Thyroid gland (tissue), 4 donors: ENCODE measurements around the gene TLR5. TPM values are rescaled to one million over a fixed set of nuclear protein-coding genes. Genes with fewer than 3 reads are reported as not detected.

Experiments used
- DNase-seq, 2 donors: peaks; one replicate each; pipeline ENCODE4 v3.0.0-alpha.2; 2019
- H3K27ac ChIP-seq, 3 donors: fragments of 200-600 bp; sonication (generic); 1 replicate in 2 of 3; 2 replicates in 1 of 3; pipeline ENCODE4 v1.5.1; 2016 to 2019; ENCODE audit warnings: mild to moderate bottlenecking in 1 of 3, moderate library complexity in 1 of 3
- H3K27me3 ChIP-seq: fragments of 200-600 bp; sonication (generic); one replicate; pipeline ENCODE4 v1.5.1; 2019
- H3K36me3 ChIP-seq, 2 donors: fragments of 200-600 bp; sonication (generic); one replicate each; pipeline ENCODE4 v1.5.1; 2016 to 2019
- H3K4me1 ChIP-seq, 2 donors: fragments of 200-600 bp; sonication (generic); one replicate each; pipeline ENCODE4 v1.5.1; 2017 to 2019
- H3K4me3 ChIP-seq, 3 donors: fragments of 200-600 bp; sonication (generic); replicated peaks in 1 of 3; 1 replicate in 2 of 3; 2 replicates in 1 of 3; pipeline ENCODE4 v1.5.1; 2016; ENCODE audit warnings: mild to moderate bottlenecking in 1 of 3
- H3K9me3 ChIP-seq: fragments of 200-600 bp; sonication (generic); one replicate; pipeline ENCODE4 v1.5.1; 2017
- CTCF ChIP-seq, 6 experiments: fragments of 200-600 bp in 3 of 6; fragments of 450-650 bp in 3 of 6; sonication (generic) in 3 of 6; IDR thresholded peaks; one replicate each; pipeline ENCODE4 v1.5.1; 2016 to 2019; ENCODE audit warnings: antibody characterized with exemption in 6 of 6, mild to moderate bottlenecking in 2 of 6, inconsistent platforms in 1 of 6, moderate library complexity in 1 of 6
- POLR2A ChIP-seq, 2 donors: fragments of 450-650 bp; IDR thresholded peaks; one replicate each; pipeline ENCODE4 v1.6.1; 2017; ENCODE audit warnings: antibody characterized with exemption in 2 of 2, mild to moderate bottlenecking in 2 of 2, moderate library complexity in 1 of 2
- WGBS, 2 donors: methylation state at CpG; one replicate each; pipeline ENCODE4 v1.1.5; 2017; 5-methylcytosine and 5-hydroxymethylcytosine counted together
- intact Hi-C: fragments of 100-400 bp; cut with DNase I; formaldehyde crosslinking; loops from one replicate; pipeline ENCODE4 v1.15.1; 2023
- total RNA-seq, 4 donors: library from RNA; depleted of rRNA; stranded (reverse); fragments of >200 nt; gene quantifications; one replicate each; pipeline ENCODE4 v1.2.3, GENCODE V29; 2016

Gene TLR5
- total RNA-seq, 4 donors from 2014 or later = 3.3 to 11.6 (median 6.7) TPM

GRCh38 chr1:223186800-223187199, 43.8 kb upstream of the TLR5 start:
- intact Hi-C loops = no loop called here
- H3K4me1 ChIP-seq = no peaks in the 10 kb centered on the region
- DNase-seq = no peak
- TF ChIP-seq POLR2A (IDR thresholded peaks at IDR 0.05) (no peak), CTCF (IDR thresholded peaks at IDR 0.05) (no peak)
- no peak overlapping the region for H3K27ac ChIP-seq
- no peaks in the 10 kb centered on the region for H3K27me3 ChIP-seq
- H3K36me3 ChIP-seq = no peaks in the 10 kb centered on the region
- H3K4me3 ChIP-seq = no peak overlapping the region
- 96 to 99% methylated on average over 3 of the region's 3 CpGs for WGBS, 2 donors
- no peaks in the 10 kb centered on the region for H3K9me3 ChIP-seq

- H3K4me1 ChIP-seq = peaks cover 8 to 10% of the 10 kb centered on the region in 2 donors
- DNase-seq = no peak
Observed at GRCh38 chr1:223183268-223183862, 40.3 kb upstream of the TLR5 start.

GRCh38 chr1:223180731-223181321, 37.8 kb upstream of the TLR5 start:
- 34 to 35% methylated on average over 5 of the region's 5 CpGs for WGBS, 2 donors
- Histone ChIP-seq H3K9me3 (no peaks in the 10 kb centered on the region), H3K36me3 (no peaks in the 10 kb centered on the region), H3K4me1 (peaks cover 8 to 10% of the 10 kb centered on the region in 2 donors), H3K27me3 (no peaks in the 10 kb centered on the region), H3K27ac (no peak overlapping the region), H3K4me3 (no peak overlapping the region)
- DNase-seq = no peak
- intact Hi-C loops = no loop called here
- TF ChIP-seq CTCF (IDR thresholded peaks at IDR 0.05) (no peak), POLR2A (IDR thresholded peaks at IDR 0.05) (no peak)

More at GRCh38 chr1:223183268-223183862, 40.3 kb upstream of the TLR5 start:
- no peak for TF ChIP-seq POLR2A (IDR thresholded peaks at IDR 0.05)
- TF ChIP-seq CTCF (IDR thresholded peaks at IDR 0.05) = no peak
- Histone ChIP-seq H3K27me3 (no peaks in the 10 kb centered on the region), H3K36me3 (no peaks in the 10 kb centered on the region), H3K27ac (no peak overlapping the region), H3K9me3 (no peaks in the 10 kb centered on the region), H3K4me3 (no peak overlapping the region)
- intact Hi-C loops = no loop called here
- WGBS, 2 donors = 92 to 94% methylated on average over 9 of the region's 9 CpGs

GRCh38 chr1:223179786-223180185, 36.7 kb upstream of the TLR5 start:
- H3K4me1 ChIP-seq = peaks cover 8 to 10% of the 10 kb centered on the region in 2 donors
- H3K36me3 ChIP-seq = no peaks in the 10 kb centered on the region
- no peak for DNase-seq
- no peak overlapping the region for H3K27ac ChIP-seq
- 23 to 70% methylated on average over 1 of the region's 1 CpG for WGBS, 2 donors
- no peak overlapping the region for H3K4me3 ChIP-seq
- intact Hi-C loops = no loop called here
- no peaks in the 10 kb centered on the region for H3K9me3 ChIP-seq
- TF ChIP-seq CTCF (IDR thresholded peaks at IDR 0.05) (no peak), POLR2A (IDR thresholded peaks at IDR 0.05) (no peak)
- H3K27me3 ChIP-seq = no peaks in the 10 kb centered on the region

- DNase-seq = no peak
- H3K36me3 ChIP-seq = no peaks in the 10 kb centered on the region
- H3K27ac ChIP-seq = no peak overlapping the region
- H3K4me1 ChIP-seq = peaks cover 8 to 10% of the 10 kb centered on the region in 2 donors
- no peaks in the 10 kb centered on the region for H3K9me3 ChIP-seq
- WGBS, 2 donors = 89 to 95% methylated on average over 3 of the region's 3 CpGs
- intact Hi-C loops = no loop called here
- no peaks in the 10 kb centered on the region for H3K27me3 ChIP-seq
- no peak overlapping the region for H3K4me3 ChIP-seq
- no peak for TF ChIP-seq POLR2A (IDR thresholded peaks at IDR 0.05)
- no peak for TF ChIP-seq CTCF (IDR thresholded peaks at IDR 0.05)
Observed at GRCh38 chr1:223179280-223179679, 36.2 kb upstream of the TLR5 start.
